Measurements from ENCODE around the gene SIPA1.
"Not testable (repeated sequence)": the region's sequence is repeated elsewhere in the genome, so short reads cannot be mapped to it uniquely, and the experiment has no call there.

SIPA1 gene

GRCh38 chr11:65661599-65662246, 23.8 kb downstream of the SIPA1 start:
- no peak for DNase-seq

- no peak for DNase-seq
Measured at GRCh38 chr11:65662247-65662798, 24.4 kb downstream of the SIPA1 start.

GRCh38 chr11:65662799-65663638, 25.1 kb downstream of the SIPA1 start, which contains the start of gene RELA:
Gene RELA (minus strand): TSS chr11:65662916. CDS start chr11:65662832, 84 bp downstream.
- DNase-seq, result peak; percentile 96

GRCh38 chr11:65663639-65664200, 25.8 kb downstream of the SIPA1 start:
- peak; percentile 65 for DNase-seq

- no peak for DNase-seq
Measured at GRCh38 chr11:65672180-65672860, 34.4 kb downstream of the SIPA1 start.

- DNase-seq, result no peak
Measured at GRCh38 chr11:65672982-65673381, 35.1 kb downstream of the SIPA1 start.

- no peak for DNase-seq
Measured at GRCh38 chr11:65680192-65680743, 42.4 kb downstream of the SIPA1 start.

- DNase-seq, result not testable (repeated sequence)
Measured at GRCh38 chr11:65683480-65683879, 45.6 kb downstream of the SIPA1 start.

GRCh38 chr11:65685981-65686380, 48.1 kb downstream of the SIPA1 start:
- DNase-seq, result no peak

GRCh38 chr11:65691847-65692246, 53.9 kb downstream of the SIPA1 start:
- DNase-seq, result not testable (repeated sequence)

- no peak for DNase-seq
Measured at GRCh38 chr11:65692367-65692766, 54.5 kb downstream of the SIPA1 start.

GRCh38 chr11:65695459-65696241, 57.7 kb downstream of the SIPA1 start:
- DNase-seq, result no peak

- no peak for DNase-seq
Measured at GRCh38 chr11:65696802-65697552, 59.1 kb downstream of the SIPA1 start.

- no peak for DNase-seq
Measured at GRCh38 chr11:65698205-65698604, 60.3 kb downstream of the SIPA1 start.

GRCh38 chr11:65699306-65699705, 61.4 kb downstream of the SIPA1 start:
- DNase-seq, result no peak

- DNase-seq, result no peak
Measured at GRCh38 chr11:65700399-65700798, 62.5 kb downstream of the SIPA1 start.

Data from fibroblast of skin of right biceps (primary cell).